Colonic mucosa (tissue), 4 donors: ENCODE data around the gene LSM2. TPM values are rescaled to one million over a fixed set of nuclear protein-coding genes. Genes with fewer than 3 reads are reported as not detected.

Experiments used
- DNase-seq: peaks from one replicate; pipeline ENCODE4 v3.0.0-alpha.2; 2020
- H3K27ac ChIP-seq: fragments of 200-600 bp; one replicate; pipeline ENCODE4 v1.8.0; 2021
- H3K27me3 ChIP-seq: fragments of 200-600 bp; one replicate; pipeline ENCODE4 v1.8.0; 2021
- H3K36me3 ChIP-seq: fragments of 200-600 bp; one replicate; pipeline ENCODE4 v1.8.0; 2021
- H3K4me1 ChIP-seq: fragments of 200-600 bp; one replicate; pipeline ENCODE4 v1.8.0; 2021; ENCODE audit warnings: mild to moderate bottlenecking
- H3K4me3 ChIP-seq: fragments of 200-600 bp; one replicate; pipeline ENCODE4 v1.8.0; 2021
- H3K9ac ChIP-seq, 2 donors: one replicate each; pipeline ENCODE4 v1.7.0; 2013; ENCODE audit warnings: control low read depth in 2 of 2, low read depth in 2 of 2, low read length in 2 of 2
- H3K9me3 ChIP-seq: fragments of 200-600 bp; one replicate; pipeline ENCODE4 v1.8.0; 2021
- CTCF ChIP-seq: fragments of 200-600 bp; IDR thresholded peaks from one replicate; pipeline ENCODE4 v1.8.0; 2022; ENCODE audit warnings: antibody characterized with exemption, mild to moderate bottlenecking
- intact Hi-C: fragments of 100-400 bp; cut with DNase I; formaldehyde crosslinking; loops from one replicate; pipeline ENCODE4 v1.14.1; 2022
- total RNA-seq, 2 donors: library from RNA; stranded (reverse); fragmentation: NEBNext Ultra II Directional in 1 of 2; extraction: Animal tissue kit (Norgen Biotek cat#: 25700) in 1 of 2; gene quantifications; one replicate each; pipeline ENCODE4 v1.2.1, GENCODE V29; 2021
- donor health status: healthy.
- donor health status: DM: no; HTN: no; CAD: no.
- donor health status: DM: no; HTN: no; CAD: no.

Gene LSM2
- total RNA-seq, 2 donors from 2014 or later, result 37.6 to 61.3 TPM

GRCh38 chr6:31765559-31765909, 41.2 kb downstream of the LSM2 start:
- intact Hi-C loops, result loop anchor here (5.0 to 10.0 kb wide), 2 partner anchors 83 to 189 kb away; partner anchors contain the start of genes LY6G5C, NELFE and SKIC2
- no peak for TF ChIP-seq CTCF
- no peaks in the 10 kb centered on the region for H3K27me3 ChIP-seq
- H3K9ac ChIP-seq, result no peak overlapping the region
- no peak overlapping the region for H3K4me3 ChIP-seq
- H3K9me3 ChIP-seq, result no peaks in the 10 kb centered on the region
- H3K27ac ChIP-seq, result no peak overlapping the region
- H3K4me1 ChIP-seq, result no peaks in the 10 kb centered on the region
- no peak for DNase-seq
- no peaks in the 10 kb centered on the region for H3K36me3 ChIP-seq

- intact Hi-C loops, result loop anchor here (10.0 kb wide), 1 partner anchor 191 kb away; the partner anchor contains the start of genes NELFE and SKIC2
Observed at GRCh38 chr6:31764198-31764597, 42.6 kb downstream of the LSM2 start.

GRCh38 chr6:31763619-31763940, 43.2 kb downstream of the LSM2 start:
- Histone ChIP-seq H3K9me3 (no peaks in the 10 kb centered on the region), H3K36me3 (no peaks in the 10 kb centered on the region), H3K27ac (no peak overlapping the region), H3K4me3 (no peak overlapping the region), H3K4me1 (no peaks in the 10 kb centered on the region), H3K9ac (no peak overlapping the region), H3K27me3 (no peaks in the 10 kb centered on the region)
- intact Hi-C loops, result loop anchor here (10.0 kb wide), 1 partner anchor 191 kb away; the partner anchor contains the start of genes NELFE and SKIC2
- DNase-seq, result no peak
- TF ChIP-seq CTCF, result no peak

More at GRCh38 chr6:31764198-31764597, 42.6 kb downstream of the LSM2 start:
- Histone ChIP-seq H3K4me1 (no peaks in the 10 kb centered on the region), H3K4me3 (no peak overlapping the region), H3K9me3 (no peaks in the 10 kb centered on the region), H3K36me3 (no peaks in the 10 kb centered on the region), H3K27ac (no peak overlapping the region), H3K27me3 (no peaks in the 10 kb centered on the region), H3K9ac (no peak overlapping the region)
- no peak for TF ChIP-seq CTCF
- DNase-seq, result no peak

- Histone ChIP-seq H3K9me3 (no peaks in the 10 kb centered on the region), H3K9ac (no peak overlapping the region), H3K27ac (no peak overlapping the region), H3K4me1 (no peaks in the 10 kb centered on the region), H3K4me3 (no peak overlapping the region), H3K36me3 (no peaks in the 10 kb centered on the region), H3K27me3 (no peaks in the 10 kb centered on the region)
- DNase-seq, result no peak
- intact Hi-C loops, result loop anchor here (10.0 kb wide), 1 partner anchor 192 kb away; the partner anchor contains the start of genes NELFE and SKIC2
- TF ChIP-seq CTCF, result no peak
Observed at GRCh38 chr6:31762878-31763618, 43.7 kb downstream of the LSM2 start.

- intact Hi-C loops, result loop anchor here (10.0 kb wide), 1 partner anchor 192 kb away; the partner anchor contains the start of genes NELFE and SKIC2
- no peaks in the 10 kb centered on the region for H3K4me1 ChIP-seq
- no peak within 1 kb of the TSS for H3K27ac ChIP-seq
- DNase-seq, result no peak
- H3K36me3 ChIP-seq, result no peaks in the 10 kb centered on the region
- H3K27me3 ChIP-seq, result no peaks in the 10 kb centered on the region
- H3K9me3 ChIP-seq, result no peaks in the 10 kb centered on the region
- H3K9ac ChIP-seq, result no peak within 1 kb of the TSS
- no peak for TF ChIP-seq CTCF
- H3K4me3 ChIP-seq, result no peak within 1 kb of the TSS
Observed at GRCh38 chr6:31762356-31762755, 44.4 kb downstream of the LSM2 start, which contains the start of gene SAPCD1. SAPCD1 (plus strand) TSS chr6:31762656; CDS start chr6:31763055, 399 bp downstream.
